PFSK-1 (cell line): ENCODE measurements around the gene LCN6.

ENCODE experiments used
- FOXP2 ChIP-seq: optimal IDR thresholded peaks from 2 replicates; pipeline ENCODE3; 2011; ENCODE audit warnings: borderline replicate concordance, control low read depth, inconsistent platforms; ENCODE audit not compliant: insufficient read depth; ENCODE audit errors: extremely low read length, extremely low read depth
- POLR2AphosphoS5 ChIP-seq: IDR thresholded peaks from 2 replicates; pipeline ENCODE4 v1.6.1; 2012; ENCODE audit warnings: low read depth, mild to moderate bottlenecking, control low read depth, low read length, moderate library complexity
- REST ChIP-seq, 2 experiments: IDR thresholded peaks; 2 replicates each; pipeline versions ENCODE4 v1.6.1 to v1.8.0; 2011 to 2012; ENCODE audit warnings: low read depth in 2 of 2, low read length in 2 of 2, control low read depth in 1 of 2, inconsistent platforms in 1 of 2, mild to moderate bottlenecking in 1 of 2, moderate library complexity in 1 of 2; ENCODE audit not compliant: insufficient read depth in 1 of 2
- SIN3A ChIP-seq: IDR thresholded peaks from 2 replicates; pipeline ENCODE4 v1.6.1; 2012; ENCODE audit warnings: mild to moderate bottlenecking, low read length, moderate library complexity, borderline replicate concordance; ENCODE audit not compliant: insufficient read depth
- TAF1 ChIP-seq: IDR thresholded peaks from 2 replicates; pipeline ENCODE4 v1.6.1; 2012; ENCODE audit warnings: low read length, control low read depth, borderline replicate concordance; ENCODE audit not compliant: insufficient read depth

LCN6 gene

GRCh38 chr9:136789523-136789937 lies 41.2 kb upstream of the LCN6 start:
- no peak for TF ChIP-seq FOXP2
- TF ChIP-seq SIN3A = no peak
- no peak for TF ChIP-seq TAF1
- no peak for TF ChIP-seq REST (IDR thresholded peaks at IDR 0.05; ENCODE audit: insufficient read depth in 1 of 2, low read depth in 2 of 2, low read length in 2 of 2)
- TF ChIP-seq POLR2AphosphoS5 = no peak

GRCh38 chr9:136787690-136788400 lies 39.5 kb upstream of the LCN6 start:
- no peak for TF ChIP-seq TAF1
- TF ChIP-seq FOXP2 = no peak
- TF ChIP-seq SIN3A = no peak
- TF ChIP-seq REST (IDR thresholded peaks at IDR 0.05; ENCODE audit: insufficient read depth in 1 of 2, low read depth in 2 of 2, low read length in 2 of 2) = no peak
- no peak for TF ChIP-seq POLR2AphosphoS5

GRCh38 chr9:136786451-136786850 lies 38.1 kb upstream of the LCN6 start:
- TF ChIP-seq FOXP2 (no peak), SIN3A (no peak), POLR2AphosphoS5 (no peak), REST (IDR thresholded peaks at IDR 0.05; ENCODE audit: insufficient read depth in 1 of 2, low read depth in 2 of 2, low read length in 2 of 2) (no peak), TAF1 (no peak)

- TF ChIP-seq FOXP2 (no peak), POLR2AphosphoS5 (no peak), TAF1 (no peak), SIN3A (no peak), REST (IDR thresholded peaks at IDR 0.05; ENCODE audit: insufficient read depth in 1 of 2, low read depth in 2 of 2, low read length in 2 of 2) (no peak)
Observed at GRCh38 chr9:136784997-136785361, 36.7 kb upstream of the LCN6 start.
